Keratinocyte (primary cell): ENCODE results near the gene NDUFAF3.

ENCODE experiments used
- EZH2 ChIP-seq: IDR thresholded peaks from one replicate; pipeline ENCODE4 v1.6.1; 2012; ENCODE audit warnings: inconsistent platforms, mild to moderate bottlenecking, low read length, moderate library complexity
- TF ChIP-seq, protein P1 (sequence below), 3 experiments: IDR thresholded peaks in 1 of 3; conservative IDR thresholded peaks in 1 of 3; optimal IDR thresholded peaks in 1 of 3; 2 replicates in 2 of 3; 3 replicates in 1 of 3; pipeline versions ENCODE3 to v1.5.1; 2011; ENCODE audit warnings: low read length in 3 of 3, mild to moderate bottlenecking in 3 of 3, moderate library complexity in 2 of 3, control low read depth in 1 of 3, inconsistent platforms in 1 of 3; ENCODE audit not compliant: insufficient read depth in 2 of 3; ENCODE audit errors: extremely low read depth in 1 of 3

DNA sequence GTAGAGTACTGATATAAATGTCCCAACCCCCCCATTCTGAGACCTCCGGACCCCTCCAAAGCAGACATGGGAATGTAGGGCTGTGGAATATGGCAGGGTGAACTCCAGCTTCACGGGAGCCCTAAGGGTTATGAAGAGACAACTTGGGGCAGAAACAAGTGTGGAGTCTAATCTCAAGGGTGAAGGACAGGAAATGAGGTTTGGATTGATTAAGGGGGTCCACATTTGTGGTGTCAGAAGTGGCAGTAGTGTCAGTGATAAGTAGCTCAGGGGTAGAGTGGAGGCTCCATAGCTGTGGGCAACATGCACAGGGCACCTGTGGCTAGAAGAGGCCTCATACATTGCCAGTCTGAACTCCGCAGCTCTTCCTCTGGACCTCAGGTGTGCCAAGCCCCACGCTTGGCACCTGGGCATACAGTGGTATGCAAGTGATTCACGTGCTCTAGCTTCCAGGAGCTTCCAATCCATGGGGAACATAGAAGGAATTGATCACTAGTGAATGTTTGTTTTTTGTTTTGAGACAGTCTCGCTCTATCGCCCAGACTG, 36.0 kb upstream of the NDUFAF3 start:
- TF ChIP-seq, protein P1, sequence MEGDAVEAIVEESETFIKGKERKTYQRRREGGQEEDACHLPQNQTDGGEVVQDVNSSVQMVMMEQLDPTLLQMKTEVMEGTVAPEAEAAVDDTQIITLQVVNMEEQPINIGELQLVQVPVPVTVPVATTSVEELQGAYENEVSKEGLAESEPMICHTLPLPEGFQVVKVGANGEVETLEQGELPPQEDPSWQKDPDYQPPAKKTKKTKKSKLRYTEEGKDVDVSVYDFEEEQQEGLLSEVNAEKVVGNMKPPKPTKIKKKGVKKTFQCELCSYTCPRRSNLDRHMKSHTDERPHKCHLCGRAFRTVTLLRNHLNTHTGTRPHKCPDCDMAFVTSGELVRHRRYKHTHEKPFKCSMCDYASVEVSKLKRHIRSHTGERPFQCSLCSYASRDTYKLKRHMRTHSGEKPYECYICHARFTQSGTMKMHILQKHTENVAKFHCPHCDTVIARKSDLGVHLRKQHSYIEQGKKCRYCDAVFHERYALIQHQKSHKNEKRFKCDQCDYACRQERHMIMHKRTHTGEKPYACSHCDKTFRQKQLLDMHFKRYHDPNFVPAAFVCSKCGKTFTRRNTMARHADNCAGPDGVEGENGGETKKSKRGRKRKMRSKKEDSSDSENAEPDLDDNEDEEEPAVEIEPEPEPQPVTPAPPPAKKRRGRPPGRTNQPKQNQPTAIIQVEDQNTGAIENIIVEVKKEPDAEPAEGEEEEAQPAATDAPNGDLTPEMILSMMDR (optimal IDR thresholded peaks at IDR 0.05 in 1 of 3, IDR thresholded peaks at IDR 0.05 in 1 of 3, conservative IDR thresholded peaks at IDR 0.05 in 1 of 3; ENCODE audit: extremely low read depth in 1 of 3, insufficient read depth in 2 of 3, low read length in 3 of 3), result no peak
- TF ChIP-seq EZH2, result no peak
